HepG2 (cell line): ENCODE results near the gene SGSM1. TPM values are rescaled to one million over a fixed set of nuclear protein-coding genes. Genes with fewer than 3 reads are reported as not detected.

Experiments used
- DNMT1 ChIP-seq: sonication (generic); formaldehyde crosslinking; IDR thresholded peaks from 2 replicates; pipeline ENCODE4 v1.5.1; 2020; ENCODE audit warnings: mild to moderate bottlenecking, missing genetic modification reagents
- FLYWCH1 ChIP-seq: sonication (generic); formaldehyde crosslinking; IDR thresholded peaks from 2 replicates; pipeline ENCODE4 v1.8.1; 2023; ENCODE audit warnings: mild to moderate bottlenecking, missing genetic modification reagents
- NPAS2 ChIP-seq: sonication (generic); formaldehyde crosslinking; IDR thresholded peaks from 2 replicates; pipeline ENCODE4 v1.8.0; 2022; ENCODE audit warnings: mild to moderate bottlenecking, missing genetic modification reagents, borderline replicate concordance
- SRF ChIP-seq: IDR thresholded peaks from 2 replicates; pipeline ENCODE4 v1.6.1; 2011; ENCODE audit warnings: mild to moderate bottlenecking, low read depth, low read length, moderate library complexity
- TSC22D2 ChIP-seq: sonication (generic); formaldehyde crosslinking; IDR thresholded peaks from 2 replicates; pipeline ENCODE4 v1.5.1; 2020; ENCODE audit warnings: missing genetic modification reagents, mild to moderate bottlenecking, borderline replicate concordance
- ZBTB7B ChIP-seq: sonication (generic); formaldehyde crosslinking; IDR thresholded peaks from 2 replicates; pipeline ENCODE4 v1.4.0; 2020; ENCODE audit warnings: missing genetic modification reagents
- ZC3H4 ChIP-seq: sonication (generic); formaldehyde crosslinking; IDR thresholded peaks from 2 replicates; pipeline ENCODE4 v1.4.0; 2020; ENCODE audit warnings: missing genetic modification reagents, borderline replicate concordance
- ZNF574 ChIP-seq: sonication (generic); formaldehyde crosslinking; IDR thresholded peaks from 2 replicates; pipeline ENCODE4 v1.4.0; 2020; ENCODE audit warnings: missing genetic modification reagents
- polyA plus RNA-seq, 8 experiments: library from polyadenylated mRNA; depleted of rRNA in 3 of 8; stranded (reverse) in 7 of 8; unstranded in 1 of 8; fragments of >200 nt; fragmentation: Illumina TruSeq in 4 of 8; extraction: Trizol in 4 of 8; gene quantifications; 2 replicates each; pipeline versions ENCODE4 v1.2.1 to v1.2.3, GENCODE V29; 2011 to 2016; ENCODE audit warnings: low read depth in 4 of 8, missing spikeins in 1 of 8, mixed read lengths in 1 of 8; ENCODE audit not compliant: insufficient read depth in 1 of 8
- total RNA-seq, 5 experiments: library from RNA; depleted of rRNA; stranded (reverse); fragments of >200 nt; fragmentation: Illumina TruSeq; extraction: Trizol; gene quantifications; 2 replicates each; pipeline ENCODE4 v1.2.3, GENCODE V29; 2016; ENCODE audit warnings: low read depth in 1 of 5
- TF ChIP-seq, protein P1 (sequence below): sonication (generic); formaldehyde crosslinking; IDR thresholded peaks from 2 replicates; pipeline ENCODE4 v1.5.0; 2020; ENCODE audit warnings: mild to moderate bottlenecking, missing genetic modification reagents, borderline replicate concordance
- TF ChIP-seq, protein P2 (sequence below): sonication (generic); formaldehyde crosslinking; IDR thresholded peaks from 2 replicates; pipeline ENCODE4 v1.5.0; 2020; ENCODE audit warnings: mild to moderate bottlenecking, missing genetic modification reagents
- TF ChIP-seq, protein P3 (sequence below), 2 experiments: sonication (generic) in 1 of 2; formaldehyde crosslinking in 1 of 2; IDR thresholded peaks; 2 replicates each; pipeline versions ENCODE4 v1.4.0 to v1.6.1; 2016 to 2020; ENCODE audit warnings: borderline replicate concordance in 1 of 2, low read depth in 1 of 2, mild to moderate bottlenecking in 1 of 2, missing genetic modification reagents in 1 of 2

The SGSM1 gene
- total and polyA plus RNA-seq, 2 of the 13 experiments (the other 11 are each of a cell fraction or from before 2014, with no cell fraction given): 0.07 TPM; not detected in 1

- TF ChIP-seq, protein P1, sequence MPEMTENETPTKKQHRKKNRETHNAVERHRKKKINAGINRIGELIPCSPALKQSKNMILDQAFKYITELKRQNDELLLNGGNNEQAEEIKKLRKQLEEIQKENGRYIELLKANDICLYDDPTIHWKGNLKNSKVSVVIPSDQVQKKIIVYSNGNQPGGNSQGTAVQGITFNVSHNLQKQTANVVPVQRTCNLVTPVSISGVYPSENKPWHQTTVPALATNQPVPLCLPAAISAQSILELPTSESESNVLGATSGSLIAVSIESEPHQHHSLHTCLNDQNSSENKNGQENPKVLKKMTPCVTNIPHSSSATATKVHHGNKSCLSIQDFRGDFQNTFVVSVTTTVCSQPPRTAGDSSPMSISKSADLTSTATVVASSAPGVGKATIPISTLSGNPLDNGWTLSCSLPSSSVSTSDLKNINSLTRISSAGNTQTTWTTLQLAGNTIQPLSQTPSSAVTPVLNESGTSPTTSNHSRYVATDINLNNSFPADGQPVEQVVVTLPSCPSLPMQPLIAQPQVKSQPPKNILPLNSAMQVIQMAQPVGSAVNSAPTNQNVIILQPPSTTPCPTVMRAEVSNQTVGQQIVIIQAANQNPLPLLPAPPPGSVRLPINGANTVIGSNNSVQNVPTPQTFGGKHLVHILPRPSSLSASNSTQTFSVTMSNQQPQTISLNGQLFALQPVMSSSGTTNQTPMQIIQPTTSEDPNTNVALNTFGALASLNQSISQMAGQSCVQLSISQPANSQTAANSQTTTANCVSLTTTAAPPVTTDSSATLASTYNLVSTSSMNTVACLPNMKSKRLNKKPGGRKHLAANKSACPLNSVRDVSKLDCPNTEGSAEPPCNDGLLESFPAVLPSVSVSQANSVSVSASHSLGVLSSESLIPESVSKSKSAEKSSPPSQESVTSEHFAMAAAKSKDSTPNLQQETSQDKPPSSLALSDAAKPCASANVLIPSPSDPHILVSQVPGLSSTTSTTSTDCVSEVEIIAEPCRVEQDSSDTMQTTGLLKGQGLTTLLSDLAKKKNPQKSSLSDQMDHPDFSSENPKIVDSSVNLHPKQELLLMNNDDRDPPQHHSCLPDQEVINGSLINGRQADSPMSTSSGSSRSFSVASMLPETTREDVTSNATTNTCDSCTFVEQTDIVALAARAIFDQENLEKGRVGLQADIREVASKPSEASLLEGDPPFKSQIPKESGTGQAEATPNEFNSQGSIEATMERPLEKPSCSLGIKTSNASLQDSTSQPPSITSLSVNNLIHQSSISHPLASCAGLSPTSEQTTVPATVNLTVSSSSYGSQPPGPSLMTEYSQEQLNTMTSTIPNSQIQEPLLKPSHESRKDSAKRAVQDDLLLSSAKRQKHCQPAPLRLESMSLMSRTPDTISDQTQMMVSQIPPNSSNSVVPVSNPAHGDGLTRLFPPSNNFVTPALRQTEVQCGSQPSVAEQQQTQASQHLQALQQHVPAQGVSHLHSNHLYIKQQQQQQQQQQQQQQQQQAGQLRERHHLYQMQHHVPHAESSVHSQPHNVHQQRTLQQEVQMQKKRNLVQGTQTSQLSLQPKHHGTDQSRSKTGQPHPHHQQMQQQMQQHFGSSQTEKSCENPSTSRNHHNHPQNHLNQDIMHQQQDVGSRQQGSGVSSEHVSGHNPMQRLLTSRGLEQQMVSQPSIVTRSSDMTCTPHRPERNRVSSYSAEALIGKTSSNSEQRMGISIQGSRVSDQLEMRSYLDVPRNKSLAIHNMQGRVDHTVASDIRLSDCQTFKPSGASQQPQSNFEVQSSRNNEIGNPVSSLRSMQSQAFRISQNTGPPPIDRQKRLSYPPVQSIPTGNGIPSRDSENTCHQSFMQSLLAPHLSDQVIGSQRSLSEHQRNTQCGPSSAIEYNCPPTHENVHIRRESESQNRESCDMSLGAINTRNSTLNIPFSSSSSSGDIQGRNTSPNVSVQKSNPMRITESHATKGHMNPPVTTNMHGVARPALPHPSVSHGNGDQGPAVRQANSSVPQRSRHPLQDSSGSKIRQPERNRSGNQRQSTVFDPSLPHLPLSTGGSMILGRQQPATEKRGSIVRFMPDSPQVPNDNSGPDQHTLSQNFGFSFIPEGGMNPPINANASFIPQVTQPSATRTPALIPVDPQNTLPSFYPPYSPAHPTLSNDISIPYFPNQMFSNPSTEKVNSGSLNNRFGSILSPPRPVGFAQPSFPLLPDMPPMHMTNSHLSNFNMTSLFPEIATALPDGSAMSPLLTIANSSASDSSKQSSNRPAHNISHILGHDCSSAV: no peak
- TF ChIP-seq TSC22D2 (CRISPR knock-in tag): no peak
- no peak for TF ChIP-seq FLYWCH1
- TF ChIP-seq ZC3H4 (CRISPR knock-in tag): no peak
- no peak for TF ChIP-seq DNMT1
- TF ChIP-seq ZNF574: peak; percentile 74
- TF ChIP-seq NPAS2 (CRISPR knock-in tag): no peak
- TF ChIP-seq, protein P2, sequence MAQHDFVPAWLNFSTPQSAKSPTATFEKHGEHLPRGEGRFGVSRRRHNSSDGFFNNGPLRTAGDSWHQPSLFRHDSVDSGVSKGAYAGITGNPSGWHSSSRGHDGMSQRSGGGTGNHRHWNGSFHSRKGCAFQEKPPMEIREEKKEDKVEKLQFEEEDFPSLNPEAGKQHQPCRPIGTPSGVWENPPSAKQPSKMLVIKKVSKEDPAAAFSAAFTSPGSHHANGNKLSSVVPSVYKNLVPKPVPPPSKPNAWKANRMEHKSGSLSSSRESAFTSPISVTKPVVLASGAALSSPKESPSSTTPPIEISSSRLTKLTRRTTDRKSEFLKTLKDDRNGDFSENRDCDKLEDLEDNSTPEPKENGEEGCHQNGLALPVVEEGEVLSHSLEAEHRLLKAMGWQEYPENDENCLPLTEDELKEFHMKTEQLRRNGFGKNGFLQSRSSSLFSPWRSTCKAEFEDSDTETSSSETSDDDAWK: no peak
- no peak for TF ChIP-seq ZBTB7B (CRISPR knock-in tag)
- TF ChIP-seq, protein P3, sequence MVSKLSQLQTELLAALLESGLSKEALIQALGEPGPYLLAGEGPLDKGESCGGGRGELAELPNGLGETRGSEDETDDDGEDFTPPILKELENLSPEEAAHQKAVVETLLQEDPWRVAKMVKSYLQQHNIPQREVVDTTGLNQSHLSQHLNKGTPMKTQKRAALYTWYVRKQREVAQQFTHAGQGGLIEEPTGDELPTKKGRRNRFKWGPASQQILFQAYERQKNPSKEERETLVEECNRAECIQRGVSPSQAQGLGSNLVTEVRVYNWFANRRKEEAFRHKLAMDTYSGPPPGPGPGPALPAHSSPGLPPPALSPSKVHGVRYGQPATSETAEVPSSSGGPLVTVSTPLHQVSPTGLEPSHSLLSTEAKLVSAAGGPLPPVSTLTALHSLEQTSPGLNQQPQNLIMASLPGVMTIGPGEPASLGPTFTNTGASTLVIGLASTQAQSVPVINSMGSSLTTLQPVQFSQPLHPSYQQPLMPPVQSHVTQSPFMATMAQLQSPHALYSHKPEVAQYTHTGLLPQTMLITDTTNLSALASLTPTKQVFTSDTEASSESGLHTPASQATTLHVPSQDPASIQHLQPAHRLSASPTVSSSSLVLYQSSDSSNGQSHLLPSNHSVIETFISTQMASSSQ (IDR thresholded peaks at IDR 0.05; ENCODE audit: low read depth): no peak
- TF ChIP-seq, protein P3 (CRISPR knock-in tag; IDR thresholded peaks at IDR 0.05; ENCODE audit: borderline replicate concordance): 0 out of 2 replicates have a peak, but pooled peaks have one; percentile 8
- no peak for TF ChIP-seq SRF
These were observed 88.4 kb downstream of the SGSM1 start (continued) for GRCh38 chr22:24894220-24894975.
